ENCODE results near the gene MOCS3. TPM values are rescaled to one million over a fixed set of nuclear protein-coding genes. Genes with fewer than 3 reads are reported as not detected.

MOCS3 gene, protein sequence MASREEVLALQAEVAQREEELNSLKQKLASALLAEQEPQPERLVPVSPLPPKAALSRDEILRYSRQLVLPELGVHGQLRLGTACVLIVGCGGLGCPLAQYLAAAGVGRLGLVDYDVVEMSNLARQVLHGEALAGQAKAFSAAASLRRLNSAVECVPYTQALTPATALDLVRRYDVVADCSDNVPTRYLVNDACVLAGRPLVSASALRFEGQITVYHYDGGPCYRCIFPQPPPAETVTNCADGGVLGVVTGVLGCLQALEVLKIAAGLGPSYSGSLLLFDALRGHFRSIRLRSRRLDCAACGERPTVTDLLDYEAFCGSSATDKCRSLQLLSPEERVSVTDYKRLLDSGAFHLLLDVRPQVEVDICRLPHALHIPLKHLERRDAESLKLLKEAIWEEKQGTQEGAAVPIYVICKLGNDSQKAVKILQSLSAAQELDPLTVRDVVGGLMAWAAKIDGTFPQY
- polyA plus RNA-seq (ENCODE audit: insufficient read length in 10 of 10) = 1 to 10 TPM; 2.4 to 3.9 (median 2.9) TPM
- long read RNA-seq, donor 1, full-length matches to known transcripts = 14 of 14 reads
- long read RNA-seq, donor 1, partial matches to known transcripts = 0 of 14 reads
- long read RNA-seq, donor 1, other reads (novel, unspliced or antisense) = 0 of 14 reads
- long read RNA-seq, donor 2, full-length matches to known transcripts = 10 of 10 reads
- long read RNA-seq, donor 2, partial matches to known transcripts = 0 of 10 reads
- long read RNA-seq, donor 2, other reads (novel, unspliced or antisense) = 0 of 10 reads
- long read RNA-seq, donor 3 = 0 reads
- long read RNA-seq, donor 4, full-length matches to known transcripts = 14 of 14 reads
- long read RNA-seq, donor 4, partial matches to known transcripts = 0 of 14 reads
- long read RNA-seq, donor 4, other reads (novel, unspliced or antisense) = 0 of 14 reads
- long read RNA-seq, donor 5, full-length matches to known transcripts = 8 of 8 reads
- long read RNA-seq, donor 5, partial matches to known transcripts = 0 of 8 reads
- long read RNA-seq, donor 5, other reads (novel, unspliced or antisense) = 0 of 8 reads
- long read RNA-seq, donor 6, full-length matches to known transcripts = 15 of 15 reads
- long read RNA-seq, donor 6, partial matches to known transcripts = 0 of 15 reads
- long read RNA-seq, donor 6, other reads (novel, unspliced or antisense) = 0 of 15 reads
- long read RNA-seq, donor 7, full-length matches to known transcripts = 12 of 12 reads
- long read RNA-seq, donor 7, partial matches to known transcripts = 0 of 12 reads
- long read RNA-seq, donor 7, other reads (novel, unspliced or antisense) = 0 of 12 reads
- long read RNA-seq, donor 8, full-length matches to known transcripts = 8 of 8 reads
- long read RNA-seq, donor 8, partial matches to known transcripts = 0 of 8 reads
- long read RNA-seq, donor 8, other reads (novel, unspliced or antisense) = 0 of 8 reads
- long read RNA-seq, donor 9 = 0 reads

DNA sequence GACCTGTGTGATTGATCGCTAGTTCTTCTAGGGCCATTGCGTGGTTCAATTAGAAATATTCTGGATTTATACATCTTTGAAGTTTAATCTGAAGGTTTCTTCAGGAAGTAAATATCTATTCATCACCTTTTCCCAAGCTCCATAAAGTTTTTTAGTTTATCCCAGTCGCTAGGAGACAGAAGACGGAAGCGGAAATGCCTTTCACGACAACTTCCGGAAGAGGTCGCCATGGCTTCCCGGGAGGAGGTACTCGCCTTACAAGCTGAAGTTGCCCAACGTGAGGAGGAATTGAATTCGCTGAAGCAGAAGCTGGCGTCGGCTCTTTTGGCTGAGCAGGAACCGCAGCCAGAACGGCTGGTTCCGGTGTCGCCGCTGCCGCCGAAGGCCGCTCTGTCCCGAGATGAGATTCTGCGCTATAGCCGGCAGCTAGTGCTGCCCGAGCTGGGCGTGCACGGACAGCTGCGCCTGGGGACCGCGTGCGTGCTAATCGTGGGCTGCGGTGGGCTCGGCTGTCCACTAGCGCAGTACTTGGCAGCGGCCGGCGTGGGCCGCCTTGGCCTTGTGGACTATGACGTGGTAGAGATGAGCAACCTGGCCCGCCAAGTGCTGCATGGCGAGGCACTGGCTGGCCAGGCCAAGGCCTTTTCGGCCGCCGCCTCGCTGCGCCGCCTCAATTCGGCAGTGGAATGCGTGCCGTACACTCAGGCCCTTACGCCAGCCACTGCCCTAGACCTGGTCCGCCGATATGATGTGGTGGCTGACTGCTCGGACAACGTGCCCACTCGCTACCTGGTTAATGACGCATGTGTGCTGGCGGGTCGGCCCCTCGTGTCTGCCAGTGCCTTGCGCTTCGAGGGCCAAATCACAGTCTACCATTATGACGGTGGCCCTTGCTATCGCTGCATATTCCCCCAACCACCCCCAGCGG, at the start of gene MOCS3:
TSS of gene MOCS3 (plus strand) at position 204 of the 928 bp plus-strand sequence. CDS start at position 229, 25 bp downstream.
- DNase-seq = peak; percentile 93 to 97 (median 93)

DNA sequence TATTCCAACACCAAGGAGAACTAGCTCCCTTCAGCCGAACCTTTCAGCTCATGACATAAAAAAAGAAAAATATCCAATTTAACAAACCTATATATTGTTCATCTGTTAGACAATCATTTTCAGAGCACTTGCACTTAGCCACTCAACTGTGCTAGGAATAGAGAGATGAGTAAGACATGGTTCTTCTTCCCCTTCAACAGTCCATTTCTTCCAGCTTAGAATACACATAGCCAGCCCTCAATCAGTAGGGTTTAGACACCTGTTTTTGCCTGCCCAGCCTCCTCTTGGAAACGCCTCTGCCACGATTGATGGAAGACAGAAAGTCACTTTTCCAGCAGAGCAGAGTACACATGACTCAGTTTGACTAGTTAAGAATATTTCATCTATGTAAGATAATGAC, 49.2 kb upstream of the MOCS3 start:
- no peak for DNase-seq

DNA sequence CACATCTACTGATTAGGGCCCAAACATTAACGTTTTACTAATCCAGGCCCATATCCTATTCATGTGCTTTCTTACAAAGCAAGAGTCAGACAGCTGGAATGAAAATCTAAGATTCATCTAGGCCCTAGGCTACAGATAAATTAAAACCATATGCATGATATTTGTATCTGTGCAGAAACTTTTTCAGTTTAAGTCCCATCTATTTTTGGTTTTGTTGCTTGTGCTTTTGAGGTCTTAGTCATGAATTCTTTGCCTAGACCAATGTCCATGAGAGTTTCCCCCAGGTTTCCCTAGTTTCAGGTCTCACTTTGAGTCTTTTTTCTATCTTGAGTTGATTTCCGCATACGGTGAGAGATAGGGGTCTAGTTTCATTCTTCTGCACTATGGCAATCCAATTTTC, 47.6 kb upstream of the MOCS3 start:
- peak in 1 of 3 donors; percentile 67 for DNase-seq

DNA sequence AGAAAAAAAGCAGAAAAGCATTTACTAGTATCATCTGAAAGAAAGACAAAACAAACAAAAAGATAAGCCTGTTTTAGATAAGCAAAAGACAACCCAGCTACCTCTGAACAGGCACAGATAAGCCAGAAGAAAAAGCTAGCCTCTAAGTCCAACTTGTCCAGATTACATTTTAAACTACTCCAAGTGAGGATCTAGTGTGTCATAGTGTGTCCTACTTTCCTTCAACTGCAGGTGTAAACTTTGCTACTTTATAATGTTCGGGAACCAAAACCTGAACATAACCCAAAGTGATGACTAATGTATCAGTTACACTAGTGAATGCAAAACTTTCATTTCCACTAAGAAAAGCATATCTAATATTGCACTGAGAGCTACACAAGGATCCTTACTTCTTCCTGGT, 46.9 kb upstream of the MOCS3 start:
- DNase-seq = no peak

DNA sequence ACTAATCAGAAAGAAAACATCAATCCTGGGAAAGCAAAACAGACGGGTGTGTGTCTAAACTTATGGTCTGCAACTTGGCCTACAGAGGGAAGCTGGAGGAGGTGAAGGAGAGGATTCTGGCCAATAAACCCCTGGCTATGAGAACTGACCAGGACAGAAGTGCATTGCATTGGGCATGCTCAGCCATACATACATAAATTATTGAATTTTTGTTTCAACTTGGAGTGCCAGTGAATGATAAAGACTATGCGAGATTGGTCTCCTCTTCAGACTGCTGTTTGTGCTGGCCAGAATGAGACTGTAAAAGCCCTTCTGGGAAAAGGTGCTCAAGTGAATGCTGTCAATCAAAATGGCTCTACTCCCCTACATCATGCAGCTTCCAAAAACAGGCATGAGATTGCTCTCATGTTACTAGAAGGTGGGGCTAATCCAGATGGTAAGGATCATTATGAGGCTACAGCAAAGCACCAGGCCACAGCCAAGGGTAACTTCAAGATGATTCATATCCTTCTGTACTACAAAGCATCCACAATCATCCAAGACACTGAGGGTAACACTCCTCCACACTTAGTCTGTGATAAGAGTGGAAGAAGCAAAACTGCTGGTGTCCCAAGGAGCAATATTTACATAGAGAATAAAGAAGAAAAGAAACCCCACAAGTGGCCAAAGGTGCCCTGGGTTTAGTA, 44.8 kb upstream of the MOCS3 start:
- DNase-seq = no peak

DNA sequence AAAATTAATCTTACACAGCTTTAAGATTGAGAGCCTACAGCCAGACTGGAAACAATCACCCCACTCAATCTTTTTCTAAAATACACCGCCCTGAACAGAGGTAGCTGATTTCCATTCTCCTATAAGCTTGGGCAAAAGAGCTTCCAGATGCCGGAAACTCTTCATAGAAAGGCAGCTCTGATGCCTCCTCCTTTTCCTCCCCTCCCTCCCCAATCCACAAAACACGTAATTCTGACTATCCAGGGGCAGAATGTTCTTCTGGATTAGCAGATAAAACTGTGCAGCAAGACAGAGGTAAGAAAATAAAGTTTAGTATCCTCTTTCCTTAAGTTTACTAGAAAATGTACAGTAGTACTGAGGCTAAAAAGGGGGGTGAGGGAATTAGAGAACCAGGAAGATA, 43.2 kb upstream of the MOCS3 start:
- DNase-seq = no peak

DNA sequence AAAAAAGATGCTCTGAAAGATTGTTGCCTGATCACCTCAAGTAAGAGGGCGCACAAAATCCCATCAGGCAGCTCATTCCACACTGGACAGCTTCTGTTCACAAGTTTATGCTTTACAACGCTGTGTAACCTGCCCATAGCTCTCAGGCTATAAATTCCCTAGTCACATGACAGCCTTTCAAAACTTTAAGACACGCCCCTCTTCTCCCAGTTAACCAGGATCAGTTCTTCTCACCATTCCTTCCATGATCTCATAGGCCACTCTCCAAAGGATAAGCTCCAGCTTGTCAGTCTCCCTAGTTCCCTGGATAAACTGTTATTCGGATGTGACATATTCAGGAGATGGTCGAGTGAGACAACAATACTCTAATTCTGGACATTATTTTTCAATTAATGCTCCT, 42.4 kb upstream of the MOCS3 start:
- no peak for DNase-seq

DNA sequence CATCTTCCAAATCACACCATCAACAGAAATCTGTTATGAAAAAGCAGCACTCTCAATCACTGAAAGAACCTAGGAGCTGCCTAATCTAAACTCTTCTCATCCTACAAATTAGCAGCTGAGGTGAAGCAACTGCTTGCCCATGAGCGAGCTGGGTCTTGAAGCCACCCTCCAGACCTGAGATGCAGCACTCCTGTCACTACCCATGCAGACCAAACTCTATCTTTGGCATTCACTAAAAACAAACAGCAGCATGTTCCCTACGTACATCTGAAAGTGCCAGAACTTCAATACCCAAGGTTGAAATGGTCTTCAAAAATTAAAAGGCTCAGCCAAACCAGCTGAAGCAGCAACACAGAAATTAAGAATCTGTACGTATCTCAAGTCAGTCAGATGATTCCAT, 41.7 kb upstream of the MOCS3 start:
- DNase-seq = no peak

DNA sequence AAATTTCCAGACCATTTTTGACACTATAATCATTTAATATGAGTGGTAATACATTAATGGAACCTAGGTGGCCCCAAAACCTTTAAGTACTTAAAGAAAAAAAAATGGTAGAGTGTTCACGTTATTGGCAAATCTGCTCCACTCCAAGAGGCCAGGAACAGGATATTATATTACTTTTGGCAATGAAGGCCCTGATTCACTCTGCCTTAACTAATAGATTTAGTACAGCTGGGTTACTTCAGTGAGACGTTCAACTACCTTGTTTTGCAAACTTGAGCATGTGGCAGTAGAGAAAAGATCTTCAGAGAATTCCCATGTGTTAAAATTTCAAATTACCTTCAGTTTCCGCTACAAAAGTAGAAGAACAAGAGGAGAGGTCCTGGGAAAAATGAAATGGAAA, 40.2 kb upstream of the MOCS3 start:
- no peak for DNase-seq

DNA sequence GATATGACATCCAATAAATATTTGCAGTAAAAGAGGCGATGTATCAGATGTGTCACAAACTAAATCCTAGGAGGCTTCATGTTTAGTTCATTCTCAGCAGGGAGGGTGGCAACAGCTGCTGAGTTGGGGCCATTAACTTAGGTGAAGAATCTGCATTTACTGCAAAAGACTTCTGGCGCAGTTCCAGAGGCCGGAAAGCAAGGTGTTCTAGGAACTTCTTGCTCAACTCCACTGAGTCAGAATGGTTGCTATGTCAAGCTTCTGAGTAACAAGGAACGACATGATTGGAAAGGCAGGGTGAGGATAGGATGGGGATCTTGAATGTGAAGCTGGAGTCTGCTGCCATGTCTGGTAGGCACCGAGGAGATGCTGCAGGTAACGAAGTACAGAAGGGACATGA, 39.1 kb upstream of the MOCS3 start:
- DNase-seq = no peak

DNA sequence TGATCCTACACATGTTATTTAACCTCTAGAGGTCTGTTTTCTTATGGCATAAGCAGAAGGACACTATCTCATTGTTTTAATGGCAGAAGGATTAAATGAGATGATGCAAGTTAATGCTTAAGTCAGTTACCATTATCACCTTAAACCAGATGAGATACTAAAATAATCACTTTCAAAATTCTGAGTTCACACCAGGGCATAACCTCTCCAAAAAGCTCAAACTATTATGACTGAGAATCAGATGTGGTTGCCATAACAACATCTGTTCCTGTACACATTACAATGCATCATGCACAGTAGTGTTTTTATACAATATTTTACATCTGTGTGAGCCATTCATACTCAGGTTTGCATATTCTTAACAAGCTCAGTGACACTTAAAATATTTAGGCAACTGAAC, 37.6 kb upstream of the MOCS3 start:
- peak in 1 of 3 donors; percentile 33 for DNase-seq

DNA sequence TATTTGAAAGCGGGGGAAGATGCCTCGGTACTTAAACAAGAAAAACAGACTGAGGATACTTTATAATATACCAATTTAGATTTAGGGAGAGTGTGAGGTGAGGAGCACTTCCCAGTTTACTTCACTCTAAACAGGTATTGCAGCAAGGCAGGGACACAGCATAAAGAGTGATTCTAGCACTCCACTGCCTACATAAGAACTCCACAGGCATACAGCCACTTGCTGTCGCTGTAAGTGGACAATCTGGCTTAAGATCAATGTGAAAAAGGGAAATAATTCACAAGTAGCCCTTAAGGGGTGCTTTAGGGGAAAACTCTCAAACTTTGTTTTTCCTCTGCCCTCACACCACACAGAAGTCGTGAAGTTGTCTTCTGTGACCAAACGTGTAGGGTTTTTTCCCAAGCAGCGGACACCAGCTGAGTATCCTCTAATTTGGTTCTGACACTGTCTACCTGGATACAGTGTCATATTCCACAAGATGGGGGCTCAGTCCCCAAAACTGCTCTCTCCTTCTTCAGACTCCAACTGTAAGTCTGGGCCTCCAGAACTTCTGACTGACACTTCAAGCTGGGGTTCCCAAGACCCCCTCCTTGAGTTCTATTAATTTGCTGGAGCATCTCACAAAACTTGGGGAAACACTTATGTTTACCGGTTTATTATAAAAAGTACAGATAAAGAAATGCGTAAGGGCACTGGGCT, 36.7 kb upstream of the MOCS3 start:
- no peak for DNase-seq

DNA sequence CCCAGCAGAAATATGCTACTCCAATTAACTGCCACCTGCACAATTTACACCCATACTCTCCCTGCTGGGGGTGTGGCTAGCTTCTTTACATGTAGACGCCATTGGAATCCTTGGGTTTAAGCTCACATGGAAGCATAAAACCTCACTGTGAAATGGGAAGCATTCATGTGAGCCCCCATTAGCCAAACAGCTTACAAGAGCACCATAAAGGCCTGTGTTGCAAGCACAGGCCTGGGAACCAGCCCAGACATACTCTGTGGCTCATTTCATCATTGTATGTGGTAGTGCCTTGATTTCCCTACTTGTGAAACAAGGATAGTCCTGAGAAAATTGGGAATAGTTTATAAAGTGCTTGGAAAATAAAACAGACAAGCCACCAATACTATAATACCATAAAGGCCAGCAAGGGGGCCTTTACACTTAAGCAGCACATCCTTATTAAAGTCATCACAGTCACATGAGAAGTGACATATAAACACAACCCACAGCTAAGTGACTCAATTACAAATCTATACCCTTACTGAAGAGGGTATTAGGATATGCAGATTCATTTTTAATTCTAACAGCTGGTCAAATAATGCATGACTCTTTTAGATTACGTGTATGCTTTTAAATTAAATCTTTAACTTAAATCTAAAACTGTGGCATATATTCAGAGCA, 34.2 kb upstream of the MOCS3 start:
- DNase-seq = no peak

DNA sequence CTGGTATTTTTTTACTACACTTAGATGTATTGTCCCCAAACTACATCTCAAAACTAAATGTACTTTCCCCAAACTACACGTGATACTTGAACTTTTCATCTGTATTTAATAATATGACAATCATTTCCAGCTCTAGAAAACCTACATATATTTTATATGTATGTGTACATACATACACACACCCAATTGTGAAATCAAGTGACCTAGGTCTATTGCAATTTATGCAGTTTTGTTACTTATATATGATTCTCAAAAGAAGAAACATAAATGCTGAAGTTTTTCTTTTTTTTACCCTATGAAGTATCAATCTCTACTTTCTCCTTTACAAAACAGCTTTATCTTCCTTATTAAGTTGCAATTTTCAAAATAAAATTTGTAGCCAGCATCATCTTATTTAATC, 32.1 kb upstream of the MOCS3 start:
- no peak for DNase-seq

DNA sequence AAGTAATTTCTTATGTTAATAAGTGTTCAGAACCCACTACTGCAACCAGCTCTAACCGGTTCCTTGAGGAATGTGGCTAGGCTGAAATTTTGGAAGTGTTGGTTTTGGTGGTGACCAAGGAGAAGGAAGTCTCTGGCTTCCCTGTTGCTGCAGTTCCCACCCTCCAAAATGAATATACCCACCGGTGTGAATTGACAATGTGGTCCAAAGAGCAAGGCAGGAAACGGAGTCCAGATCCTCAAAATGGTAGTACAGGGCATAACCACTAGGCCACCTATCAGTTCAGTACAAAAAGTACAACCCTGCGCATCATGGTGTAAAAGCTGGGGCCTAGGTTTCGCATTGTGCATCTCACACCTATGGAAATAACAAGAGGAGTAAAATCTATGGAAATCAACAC, 30.1 kb upstream of the MOCS3 start:
- DNase-seq = no peak

DNA sequence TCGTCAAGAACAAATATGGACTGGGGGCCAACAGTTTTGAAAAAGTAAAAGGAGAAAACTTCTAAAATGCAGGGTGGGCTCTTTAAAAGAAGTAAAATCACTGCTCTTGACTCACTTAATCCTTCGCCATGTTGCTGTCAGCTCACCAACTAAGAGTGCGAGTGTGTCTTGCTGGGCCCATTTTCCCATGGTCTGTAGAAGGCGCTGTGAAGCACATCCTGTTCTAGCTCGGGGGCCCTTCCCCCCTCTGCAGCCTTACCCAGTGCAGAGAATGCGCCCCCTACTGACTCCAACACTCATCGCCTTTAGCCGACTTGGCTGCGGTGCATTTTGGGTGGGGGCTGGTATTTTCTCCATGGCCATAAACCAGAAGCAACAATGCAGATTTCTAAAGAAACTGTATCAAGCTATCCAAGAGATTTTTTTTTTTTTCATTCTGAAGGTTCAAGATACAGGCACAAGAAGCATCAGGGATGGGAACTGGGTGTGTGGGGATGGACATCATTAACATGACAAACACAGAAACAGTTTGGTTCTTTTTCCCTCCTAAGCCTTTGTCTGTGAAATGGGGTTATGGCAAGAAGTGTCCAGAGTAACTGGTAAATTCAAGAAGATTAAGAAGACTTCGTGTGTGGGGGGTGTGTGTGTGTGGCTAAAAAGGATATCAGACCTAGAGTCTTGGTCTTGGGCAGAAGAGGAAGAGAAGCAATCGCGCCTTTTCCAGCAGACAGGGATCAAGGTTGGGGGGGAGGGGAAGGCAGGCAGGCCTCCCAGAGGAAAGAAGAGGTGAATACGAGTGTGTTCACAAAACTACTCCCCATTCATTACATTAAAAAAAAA, 29.1 kb upstream of the MOCS3 start:
- peak; percentile 91 to 94 (median 92) for DNase-seq

DNA sequence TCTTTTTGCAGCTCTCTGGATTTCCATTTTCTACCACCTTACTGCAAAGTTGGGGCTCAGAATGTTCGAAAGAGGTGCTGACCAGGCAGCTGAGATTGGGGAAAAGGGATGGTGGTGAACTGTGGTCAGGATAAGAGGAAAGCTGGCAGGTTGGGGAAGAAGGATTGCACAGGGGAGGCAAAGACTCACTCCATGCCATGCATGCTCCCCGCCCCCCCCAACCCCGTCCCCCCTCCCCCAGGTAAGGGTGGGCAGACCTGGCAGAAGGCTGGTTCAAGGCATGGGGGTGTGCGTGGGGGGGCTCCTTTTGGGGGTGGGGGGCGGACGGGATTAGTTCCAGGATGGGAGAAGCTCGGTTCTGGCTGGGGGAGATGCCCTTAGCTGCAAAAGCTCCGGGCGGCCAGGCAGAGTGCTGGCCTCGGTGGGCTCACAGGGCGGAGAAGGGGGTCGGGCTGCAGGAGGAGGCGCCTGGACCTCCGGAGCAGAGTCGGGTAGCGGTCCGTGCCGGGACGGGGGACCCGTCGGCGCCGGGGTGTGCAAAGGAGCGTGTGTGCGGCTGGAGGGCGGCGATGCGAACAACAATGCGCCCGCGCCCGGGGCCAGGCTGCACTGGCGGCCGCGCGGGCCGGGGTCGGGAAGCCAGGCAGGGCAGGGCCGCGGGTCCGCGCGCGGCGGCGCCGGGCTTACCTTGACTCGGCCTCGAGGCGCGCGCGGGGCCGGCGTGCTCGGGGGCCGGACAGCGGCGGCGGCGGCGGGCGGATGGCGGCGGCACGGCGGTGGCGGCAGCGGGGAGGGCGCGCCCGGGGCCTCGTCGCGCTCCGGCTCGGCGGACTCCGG, 28.3 kb upstream of the MOCS3 start:
- DNase-seq = peak in 1 of 3 donors; percentile 58

Data from muscle of back (tissue), 13 donors.